ENCODE measurements around the gene FAM200A. TPM values are rescaled to one million over a fixed set of nuclear protein-coding genes. Genes with fewer than 3 reads are reported as not detected.
A peak's percentile ranks its signal among the peaks of the same experiment; 100 is the strongest.

Gene FAM200A
- polyA plus RNA-seq, 2 of the 4 experiments (the other 2 are of a cell fraction), result 5.3 to 9.8 TPM

- TF ChIP-seq MYC (IDR thresholded peaks at IDR 0.05; ENCODE audit: borderline replicate concordance, low read length), result peak; percentile 61; the same call in 1 of the 2 replicates
Measured at GRCh38 chr7:99558306-99559174, 6.6 kb upstream of the FAM200A start, which contains the start of gene ZNF655 (continued).

- peak overlapping the region; percentile 92 for H3K4me3 ChIP-seq
- CTCF ChIA-PET, result interaction anchor here (1.2 to 3.5 kb wide), 3 partner anchors 13 to 59 kb away, joined by 3 to 14 read pairs (median 4); partner anchors contain the start of gene ZSCAN25
- H3K4me1 ChIP-seq, result peaks cover 38% of the 10 kb centered on the region
- TF ChIP-seq NR3C1 (IDR thresholded peaks at IDR 0.05) (no peak), KDM5A (IDR thresholded peaks at IDR 0.05) (peak; percentile 37; the same call in 1 of the 2 replicates)
- peak overlapping the region; percentile 91 to 96 for H3K27ac ChIP-seq
- peak overlapping the region; percentile 76 for H3K4me2 ChIP-seq
- DNase-seq (ENCODE audit: low read depth in 1 of 2, low spot score in 1 of 2) (no peak), FAIRE-seq (no peak), ATAC-seq (peak; percentile 68; a peak in 5 of 6 replicates)
- POLR2A ChIA-PET, result interaction anchor here (0.6 to 2.3 kb wide), 14 partner anchors 21 to 544 kb away, joined by 3 to 23 read pairs (median 4); partner anchors contain the start of genes AP4M1, MCM7, ZKSCAN5 and ZNF394
- H3K9me3 ChIP-seq, result no peaks in the 10 kb centered on the region
- 5% methylated on average over 14 of the region's 17 CpGs for WGBS (ENCODE audit: missing lambda C conversion rate)
Measured at GRCh38 chr7:99557940-99558305, 6.0 kb upstream of the FAM200A start.

- TF ChIP-seq POLR2AphosphoS2 (conservative IDR thresholded peaks at IDR 0.05; ENCODE audit: low read length) (no peak), HES2 (IDR thresholded peaks at IDR 0.05) (no peak), CTCF (IDR thresholded peaks at IDR 0.05) (no peak), HOXB5 (CRISPR knock-in tag; IDR thresholded peaks at IDR 0.05) (no peak), ELK1 (IDR thresholded peaks at IDR 0.05; ENCODE audit: low read depth, low read length) (no peak), FOSL2 (IDR thresholded peaks at IDR 0.05) (no peak), FOSL2 (CRISPR knock-in tag; IDR thresholded peaks at IDR 0.05) (no peak), HMGXB4 (CRISPR knock-in tag; IDR thresholded peaks at IDR 0.05; ENCODE audit: borderline replicate concordance) (no peak), MAFK (IDR thresholded peaks at IDR 0.05; ENCODE audit: partially characterized antibody) (peak; percentile 87), REST (IDR thresholded peaks at IDR 0.05) (peak; percentile 56), BCL3 (IDR thresholded peaks at IDR 0.05) (no peak)
- Histone ChIP-seq H3K4me3 (peak overlapping the region; percentile 92), H3K27ac (peak overlapping the region; percentile 91 to 96), H3K4me1 (peaks cover 33% of the 10 kb centered on the region), H3K4me2 (peak overlapping the region; percentile 76), H3K9me3 (no peaks in the 10 kb centered on the region)
- 87% methylated on average over 4 of the region's 4 CpGs for WGBS (ENCODE audit: missing lambda C conversion rate)
- FAIRE-seq (no peak), ATAC-seq (no peak), DNase-seq (ENCODE audit: low read depth in 1 of 2, low spot score in 1 of 2) (no peak)
- CTCF ChIA-PET, result interaction anchor here (0.6 to 3.5 kb wide), 4 partner anchors 14 to 883 kb away, joined by 3 to 14 read pairs (median 4); partner anchors contain the start of gene ZSCAN25
- POLR2A ChIA-PET, result interaction anchor here (0.6 to 2.3 kb wide), 3 partner anchors 41 to 100 kb away, joined by 3 to 20 read pairs (median 6); partner anchors contain the start of gene ZSCAN25
Measured at GRCh38 chr7:99557196-99557607, 5.3 kb upstream of the FAM200A start.

Data from A549 (cell line).